ENCODE results near the gene KDSR.
A peak's percentile ranks its signal among the peaks of the same experiment; 100 is the strongest.
"Not testable (repeated sequence)": the region's sequence is repeated elsewhere in the genome, so short reads cannot be mapped to it uniquely, and the experiment has no call there.

KDSR gene

GRCh38 chr18:63365876-63366212 lies 1.2 kb downstream of the KDSR start:
- DNase-seq (ENCODE audit: low spot score), result peak; percentile 25

DNA sequence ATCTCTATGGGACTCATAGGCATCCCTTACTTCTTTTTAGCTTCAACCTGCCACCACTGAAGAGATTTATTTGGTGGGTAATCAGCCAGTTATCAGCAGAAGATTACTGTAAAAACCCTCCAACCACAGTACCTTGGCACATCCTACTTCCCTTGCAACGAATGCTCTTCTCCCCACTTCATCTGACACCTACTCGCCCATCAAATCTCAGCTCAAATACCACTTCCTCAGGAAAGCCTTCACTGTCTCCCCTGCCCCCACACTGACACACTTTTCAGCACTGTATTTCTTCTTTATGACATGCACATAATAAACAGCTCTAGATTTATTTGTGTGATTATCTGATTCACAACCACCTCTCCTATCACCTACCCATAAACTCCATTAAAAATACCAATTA lies 3.1 kb downstream of the KDSR start:
- DNase-seq (ENCODE audit: low spot score), result peak; percentile 58

DNA sequence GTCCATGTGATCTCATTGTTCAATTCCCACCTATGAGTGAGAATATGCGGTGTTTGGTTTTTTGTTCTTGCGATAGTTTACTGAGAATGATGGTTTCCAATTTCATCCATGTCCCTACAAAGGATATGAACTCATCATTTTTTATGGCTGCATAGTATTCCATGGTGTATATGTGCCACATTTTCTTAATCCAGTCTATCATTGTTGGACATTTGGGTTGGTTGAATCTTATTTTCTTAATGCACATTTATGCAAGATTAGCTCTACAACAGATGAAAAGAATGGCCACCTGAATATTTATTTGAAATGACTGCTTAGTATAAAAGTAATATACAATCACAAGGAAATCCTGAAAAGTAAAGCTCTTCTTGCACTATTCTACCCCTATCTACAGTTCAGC lies 3.6 kb downstream of the KDSR start:
- DNase-seq (ENCODE audit: low spot score), result not testable (repeated sequence)

DNA sequence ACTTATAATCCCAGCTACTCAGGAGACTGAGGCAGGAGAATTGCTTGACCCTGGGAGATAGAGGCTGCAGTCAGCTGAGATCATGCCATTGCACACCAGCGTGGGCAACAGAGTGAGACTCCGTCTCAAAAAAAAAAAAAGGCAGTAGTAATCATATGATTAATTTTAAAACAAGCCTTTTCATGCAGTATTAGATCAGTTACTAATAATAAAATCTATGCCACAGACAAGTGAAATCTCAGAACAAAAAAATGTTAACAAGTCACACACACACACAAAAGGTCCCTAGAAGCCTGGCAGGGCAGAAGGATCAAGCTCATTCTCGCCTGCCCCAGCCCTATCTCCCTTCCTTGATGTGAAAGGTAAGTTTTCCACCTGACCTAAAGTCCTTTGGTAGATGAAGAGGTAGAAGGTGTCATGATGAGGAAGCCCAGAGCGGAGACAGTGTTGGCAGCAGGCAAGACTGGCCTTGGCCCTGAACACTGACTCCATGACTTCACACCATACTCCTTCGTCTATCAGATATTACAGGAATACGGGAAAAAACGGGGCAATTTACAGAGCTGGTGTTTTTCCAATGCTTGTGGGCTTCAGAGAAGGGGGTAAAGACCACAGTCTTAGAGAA lies 10.6 kb downstream of the KDSR start:
- no peak for DNase-seq (ENCODE audit: low spot score)

- DNase-seq (ENCODE audit: low spot score), result no peak
These were observed 16.8 kb downstream of the KDSR start for GRCh38 chr18:63350230-63350629.

GRCh38 chr18:63348508-63349136 lies 18.4 kb downstream of the KDSR start:
- no peak for DNase-seq (ENCODE audit: low spot score)

GRCh38 chr18:63346480-63347183 lies 20.4 kb downstream of the KDSR start:
- no peak for DNase-seq (ENCODE audit: low spot score)

DNA sequence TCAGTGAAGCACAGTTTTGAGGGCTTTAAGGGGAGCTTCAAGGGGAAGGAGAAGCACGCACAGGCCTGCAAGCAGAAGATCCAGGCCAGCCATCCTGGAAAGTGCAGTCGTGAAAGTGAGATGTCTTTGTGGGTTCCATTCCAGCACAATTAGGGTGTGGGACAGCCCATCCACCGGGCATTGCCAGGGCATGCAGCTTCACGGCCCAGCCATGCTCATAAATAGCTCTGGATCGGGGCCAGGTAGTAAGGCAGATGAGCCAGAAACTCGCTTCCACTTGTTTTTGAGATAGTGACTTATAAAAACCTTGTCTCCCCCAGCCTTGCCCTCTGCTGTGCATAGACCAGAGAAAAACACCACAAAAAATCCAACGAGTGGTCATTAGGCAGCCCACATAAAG lies 21.0 kb downstream of the KDSR start:
- no peak for DNase-seq (ENCODE audit: low spot score)

DNA sequence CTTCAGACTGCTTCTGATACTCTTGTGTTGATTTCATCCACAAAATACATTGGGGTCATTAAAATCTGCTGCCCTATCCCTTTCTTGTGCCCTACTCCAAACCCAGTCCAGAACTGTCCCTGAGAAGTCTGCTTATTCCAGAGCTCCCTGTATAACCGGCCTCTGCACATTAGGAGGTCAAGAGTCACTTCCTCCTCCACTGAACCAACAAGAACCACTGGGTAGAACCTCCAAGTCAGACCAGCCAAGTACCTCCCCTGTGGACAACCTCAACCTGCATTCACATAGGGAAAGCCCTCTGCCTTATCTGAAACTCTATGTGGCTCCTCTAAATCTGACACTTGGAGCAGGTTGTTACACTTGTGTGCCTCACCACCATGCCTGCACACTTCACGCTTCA lies 22.1 kb downstream of the KDSR start:
- DNase-seq (ENCODE audit: low spot score), result no peak

DNA sequence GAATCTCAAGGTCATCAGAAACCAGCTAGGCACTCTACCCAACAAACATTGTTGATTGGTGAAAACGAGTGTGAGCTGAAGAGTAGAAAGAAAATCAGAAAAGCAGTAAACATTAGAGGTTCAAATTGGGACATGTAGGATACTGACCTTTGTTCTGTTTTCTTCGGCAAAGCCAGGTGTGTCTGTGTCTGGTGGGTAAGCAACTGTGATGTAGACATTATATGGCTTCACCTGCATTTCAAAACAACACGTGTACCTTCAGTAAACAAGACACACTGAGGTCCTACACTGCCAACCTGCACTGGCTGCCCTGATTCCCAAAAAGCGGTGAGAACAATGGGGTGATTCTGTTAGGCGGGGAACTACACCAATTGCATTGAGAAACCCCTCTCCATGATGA lies 22.7 kb downstream of the KDSR start:
- DNase-seq (ENCODE audit: low spot score), result no peak

DNA sequence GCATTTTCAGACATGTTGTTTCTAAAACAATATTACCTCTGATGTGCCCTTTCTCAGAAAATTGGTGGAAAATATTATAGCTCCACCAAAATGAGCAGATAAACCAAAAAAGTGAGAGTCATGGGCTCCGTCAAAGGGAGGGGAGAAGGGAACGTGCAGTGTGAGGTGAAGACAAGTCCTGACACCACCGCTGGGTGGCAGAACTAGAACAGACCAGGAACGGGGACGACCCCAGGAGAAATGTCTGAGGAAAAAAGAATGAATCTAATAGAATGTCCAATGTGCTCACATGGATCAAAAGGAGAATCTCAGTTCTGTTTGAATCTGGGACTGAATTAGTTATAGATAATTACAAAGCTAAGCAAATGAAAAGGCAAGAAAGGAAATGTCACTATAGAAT lies 24.8 kb downstream of the KDSR start:
- no peak for DNase-seq (ENCODE audit: low spot score)

DNA sequence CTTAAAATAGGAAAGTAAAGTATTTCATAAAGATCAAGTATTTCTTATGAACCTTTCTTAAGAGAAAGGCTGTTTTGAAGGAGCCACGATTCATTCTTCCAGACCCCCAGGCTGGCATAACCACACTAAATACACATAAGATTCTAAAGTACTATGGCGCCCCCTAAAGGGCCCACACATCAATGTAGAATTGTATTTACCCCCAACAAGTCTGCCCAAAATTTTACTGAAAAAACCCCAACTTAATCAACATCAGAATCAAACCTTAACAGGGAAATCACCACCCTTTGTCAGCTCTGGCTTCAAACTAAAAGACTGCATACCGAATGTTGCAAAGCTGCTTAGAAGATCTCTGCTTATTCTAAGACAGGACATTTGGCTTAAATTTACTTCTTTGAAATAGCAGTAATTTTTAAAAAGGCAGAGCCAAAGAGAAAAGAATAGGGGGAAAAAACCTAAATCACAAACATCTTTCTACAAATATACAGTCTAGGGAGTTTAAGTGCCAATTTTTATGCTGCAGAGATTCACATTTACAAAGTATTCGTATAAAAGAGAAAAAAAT lies 27.0 kb downstream of the KDSR start:
- DNase-seq (ENCODE audit: low spot score), result no peak

GRCh38 chr18:63336366-63337099 lies 30.5 kb downstream of the KDSR start:
- peak; percentile 54 for DNase-seq (ENCODE audit: low spot score)

DNA sequence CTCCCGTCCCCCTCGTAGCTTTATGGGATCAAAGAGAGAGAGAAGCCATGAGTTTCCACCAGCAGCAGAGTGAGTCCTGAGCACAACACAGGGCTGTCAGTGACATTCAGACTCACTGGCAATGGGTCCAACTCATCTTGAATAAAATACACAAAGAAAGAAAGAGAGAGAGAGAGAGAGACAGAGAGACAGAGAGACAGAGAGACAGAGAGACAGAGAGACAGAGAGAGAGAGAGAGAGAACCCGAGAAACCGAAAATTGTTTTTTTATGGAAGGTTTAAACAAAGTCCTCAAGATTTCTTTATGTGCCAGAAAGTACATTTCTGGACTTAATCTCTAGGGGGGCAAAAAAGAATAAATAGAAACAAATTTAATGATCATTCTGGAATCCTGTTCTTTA lies 35.9 kb downstream of the KDSR start:
- no peak for DNase-seq (ENCODE audit: low spot score)

- no peak for DNase-seq (ENCODE audit: low spot score)
These were observed 37.4 kb downstream of the KDSR start for GRCh38 chr18:63329431-63330145.

DNA sequence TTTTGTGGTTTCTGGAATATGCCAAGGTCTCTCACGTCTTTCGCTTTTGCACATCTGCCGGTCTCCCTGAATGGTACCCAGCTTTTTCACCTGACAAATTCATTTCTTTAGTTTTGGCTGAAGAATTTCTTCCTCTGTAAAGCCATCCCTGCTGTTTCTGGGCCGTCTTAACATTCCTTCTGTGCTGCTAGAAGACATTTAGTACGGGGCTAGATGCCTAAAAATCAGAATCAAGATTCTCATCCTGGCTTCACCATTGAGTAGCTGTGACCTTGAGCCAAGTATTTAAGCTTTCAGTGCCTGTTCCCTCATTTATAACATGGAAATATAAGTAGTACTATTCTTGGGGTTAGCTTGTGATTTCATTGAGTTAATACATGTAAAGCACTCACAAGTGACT lies 41.0 kb downstream of the KDSR start:
- no peak for DNase-seq (ENCODE audit: low spot score)

DNA sequence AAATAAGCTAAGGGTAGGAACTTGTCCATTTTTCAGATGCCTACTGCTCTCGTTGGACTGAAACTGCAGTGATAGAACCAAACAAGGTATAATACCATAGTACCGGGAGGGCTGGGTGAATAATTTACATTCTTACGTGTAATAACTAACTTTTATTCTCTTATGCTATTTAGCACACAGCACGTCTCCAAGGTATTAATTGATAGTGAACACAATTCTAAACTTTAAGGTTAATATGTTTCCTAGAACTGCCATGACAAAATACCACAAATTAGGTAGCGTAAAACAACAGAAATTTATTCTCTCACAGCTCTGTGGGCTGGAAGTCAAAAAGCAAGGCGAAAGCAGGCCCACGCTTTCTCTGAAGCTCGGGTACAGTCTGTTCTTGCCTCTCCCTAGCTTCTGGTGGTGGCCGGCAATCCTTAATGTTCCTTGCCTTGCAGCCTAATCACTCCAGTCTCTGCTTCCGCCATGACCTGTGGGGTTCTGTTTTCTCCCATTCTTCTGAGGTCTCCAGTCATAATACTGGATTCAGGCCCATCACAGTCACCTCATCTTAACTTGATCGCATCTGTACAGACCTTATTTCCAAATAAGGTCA lies 41.8 kb downstream of the KDSR start:
- no peak for DNase-seq (ENCODE audit: low spot score)

GRCh38 chr18:63322908-63323634 lies 43.9 kb downstream of the KDSR start:
- DNase-seq (ENCODE audit: low spot score), result peak; percentile 74

GRCh38 chr18:63322206-63322605 lies 44.8 kb downstream of the KDSR start:
- no peak for DNase-seq (ENCODE audit: low spot score)

DNA sequence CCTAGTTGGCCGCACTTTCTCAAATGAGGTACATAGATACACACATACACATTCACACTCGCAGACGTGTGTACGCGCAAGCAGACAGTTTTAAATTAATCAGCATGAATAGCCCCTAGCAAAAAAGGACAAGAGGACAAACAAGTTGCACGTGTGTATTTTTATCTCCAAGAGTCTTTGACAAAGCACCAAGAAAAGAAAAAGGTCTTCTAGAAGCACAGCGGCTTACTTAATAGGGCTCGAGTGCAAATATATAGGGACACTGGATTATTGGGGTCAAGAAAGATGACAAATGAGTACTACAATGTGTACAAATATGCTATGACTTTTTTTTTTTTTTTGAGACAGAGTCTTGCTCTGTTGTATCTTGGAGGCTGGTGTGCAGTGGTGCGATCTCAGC lies 45.7 kb downstream of the KDSR start:
- DNase-seq (ENCODE audit: low spot score), result no peak

- no peak for DNase-seq (ENCODE audit: low spot score)
These were observed 46.1 kb downstream of the KDSR start for GRCh38 chr18:63320975-63321265.
